ENCODE data around the gene FAM193B.

The FAM193B gene

GRCh38 chr5:177510567-177511053 lies 43.8 kb downstream of the FAM193B start:
- DNase-seq = no peak
- H3K4me1 Mint-ChIP-seq = peaks cover 59 to 77% of the 10 kb centered on the region in 2 donors
- peak overlapping the region; percentile 90 to 94 for H3K4me3 Mint-ChIP-seq
- H3K27me3 Mint-ChIP-seq = no peaks in the 10 kb centered on the region
- H3K9me3 Mint-ChIP-seq = no peaks in the 10 kb centered on the region
- H3K36me3 Mint-ChIP-seq = peaks cover 62 to 69% of the 10 kb centered on the region in 2 donors
- ATAC-seq (replicated peaks) = peak; percentile 50 to 56
- H3K27ac Mint-ChIP-seq = peak overlapping the region; percentile 97

DNA sequence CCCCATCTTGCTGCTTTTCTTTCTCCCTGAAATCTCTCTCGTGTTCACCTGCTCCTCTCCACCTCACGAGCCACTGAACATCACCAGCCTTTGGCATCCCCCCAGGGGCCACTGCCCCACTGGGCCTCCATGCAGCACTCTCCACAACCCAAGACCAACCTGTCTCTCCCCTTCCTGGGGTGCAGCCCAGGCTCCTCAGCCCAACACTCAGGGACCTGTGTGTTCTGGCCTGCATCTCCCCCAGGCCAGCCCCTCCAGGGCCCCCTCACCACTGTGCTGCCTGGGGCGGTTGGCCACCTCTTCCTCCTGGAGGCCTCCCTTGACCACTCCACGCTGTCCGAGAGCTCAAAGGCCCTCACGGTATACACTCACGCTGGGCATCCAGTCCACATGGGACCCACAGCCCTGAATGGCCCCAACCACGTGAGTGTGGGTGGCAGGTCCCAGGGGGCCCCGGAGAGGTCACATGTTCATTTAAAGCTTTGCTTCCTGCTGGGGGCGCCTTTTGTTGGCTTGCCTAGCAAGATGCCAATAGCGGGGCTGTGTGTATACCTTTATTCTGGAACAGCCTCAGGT lies 44.3 kb downstream of the FAM193B start:
- peaks cover 67 to 72% of the 10 kb centered on the region in 2 donors for H3K36me3 Mint-ChIP-seq
- H3K4me3 Mint-ChIP-seq = peak overlapping the region; percentile 90 to 94
- H3K27me3 Mint-ChIP-seq = no peaks in the 10 kb centered on the region
- H3K27ac Mint-ChIP-seq = peak overlapping the region; percentile 97
- DNase-seq (peak; percentile 68), ATAC-seq (replicated peaks) (peak; percentile 63 to 69)
- H3K9me3 Mint-ChIP-seq = no peaks in the 10 kb centered on the region
- H3K4me1 Mint-ChIP-seq = peaks cover 59 to 77% of the 10 kb centered on the region in 2 donors

DNA sequence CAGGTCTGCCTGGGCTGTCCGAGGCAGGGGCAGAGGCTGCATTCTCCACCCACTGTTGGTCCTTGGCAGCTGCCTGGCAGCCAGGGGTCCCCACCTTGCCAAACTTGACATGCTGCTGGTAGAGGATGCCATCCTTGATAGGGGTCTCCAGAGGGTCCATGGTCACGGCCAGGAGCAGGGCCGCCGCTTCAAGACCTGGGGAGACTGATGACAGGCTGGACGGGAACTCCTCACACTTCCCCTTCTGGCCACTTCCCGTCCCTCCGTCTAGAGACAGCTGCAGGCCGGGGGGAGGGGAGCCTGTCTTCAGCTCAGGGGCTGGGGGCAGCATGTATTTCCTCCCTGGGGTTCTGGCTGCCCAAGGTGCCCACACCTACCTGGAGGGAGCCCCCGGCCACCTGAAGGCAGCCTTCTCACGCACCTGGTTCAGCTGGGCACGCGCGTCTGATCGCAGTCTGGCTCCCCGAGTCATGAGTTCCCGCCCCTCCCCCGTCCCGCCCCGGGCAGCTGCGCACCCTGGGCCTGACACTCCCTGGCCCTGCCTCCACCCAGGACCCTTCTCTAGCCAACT lies 44.9 kb downstream of the FAM193B start, which contains the start of gene DOK3:
Gene DOK3 (minus strand): TSS at position 446 of the 571 bp plus-strand sequence. CDS start 286 bp downstream, at position 160.
- peak within 1 kb of the TSS; percentile 97 for H3K27ac Mint-ChIP-seq
- no peaks in the 10 kb centered on the region for H3K9me3 Mint-ChIP-seq
- H3K4me3 Mint-ChIP-seq = peak within 1 kb of the TSS; percentile 90 to 94
- H3K4me1 Mint-ChIP-seq = peaks cover 59 to 70% of the 10 kb centered on the region in 2 donors
- H3K36me3 Mint-ChIP-seq = peaks cover 67 to 69% of the 10 kb centered on the region in 2 donors
- no peaks in the 10 kb centered on the region for H3K27me3 Mint-ChIP-seq
- DNase-seq (peak; percentile 46), ATAC-seq (replicated peaks) (peak; percentile 61 to 68)

DNA sequence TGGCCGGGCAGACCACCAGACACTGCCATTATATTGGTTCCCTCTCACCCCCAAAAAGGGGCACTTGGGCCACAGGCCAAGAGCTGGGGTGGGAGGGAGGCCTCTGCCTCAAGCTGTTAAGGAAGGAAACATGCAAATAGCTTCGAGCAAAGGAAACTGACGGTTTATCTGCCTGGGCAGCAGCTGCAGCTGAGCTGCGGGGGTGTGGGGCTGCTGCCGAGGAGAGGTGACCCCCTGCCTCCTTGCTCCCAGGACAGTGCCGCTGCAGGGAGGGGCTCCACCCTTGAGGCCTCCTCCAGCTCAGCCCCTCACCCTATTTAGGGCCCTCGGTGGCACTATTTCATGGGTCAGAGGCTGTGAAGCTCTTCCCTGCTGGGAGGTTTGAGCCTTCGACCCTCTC lies 45.5 kb downstream of the FAM193B start:
- ATAC-seq (replicated peaks) (peak; percentile 28 to 42), DNase-seq (no peak)
- Mint-ChIP-seq H3K4me1 (peaks cover 53 to 64% of the 10 kb centered on the region in 2 donors), H3K27me3 (no peaks in the 10 kb centered on the region), H3K36me3 (peaks cover 62 to 66% of the 10 kb centered on the region in 2 donors), H3K9me3 (no peaks in the 10 kb centered on the region), H3K27ac (peak overlapping the region; percentile 97), H3K4me3 (peak overlapping the region; percentile 90 to 94)

- DNase-seq (no peak), ATAC-seq (replicated peaks) (no peak)
- peak overlapping the region; percentile 90 to 94 for H3K4me3 Mint-ChIP-seq
- no peaks in the 10 kb centered on the region for H3K27me3 Mint-ChIP-seq
- no peaks in the 10 kb centered on the region for H3K9me3 Mint-ChIP-seq
- H3K4me1 Mint-ChIP-seq = peaks cover 54 to 63% of the 10 kb centered on the region in 2 donors
- H3K27ac Mint-ChIP-seq = peak overlapping the region; percentile 90
- peaks cover 60 to 63% of the 10 kb centered on the region in 2 donors for H3K36me3 Mint-ChIP-seq
These were observed 46.1 kb downstream of the FAM193B start for GRCh38 chr5:177508221-177508611.

- peak in 1 of 2 donors; percentile 7 for ATAC-seq (replicated peaks)
- peak overlapping the region; percentile 90 to 94 for H3K4me3 Mint-ChIP-seq
- no peak for DNase-seq
These were observed 46.7 kb downstream of the FAM193B start for GRCh38 chr5:177507596-177508220.

GRCh38 chr5:177507165-177507564 lies 47.2 kb downstream of the FAM193B start:
- H3K27me3 Mint-ChIP-seq = no peaks in the 10 kb centered on the region
- H3K36me3 Mint-ChIP-seq = peaks cover 58 to 64% of the 10 kb centered on the region in 2 donors
- H3K4me1 Mint-ChIP-seq = peaks cover 59 to 71% of the 10 kb centered on the region in 2 donors
- peak overlapping the region; percentile 76 for H3K27ac Mint-ChIP-seq
- H3K4me3 Mint-ChIP-seq = peak overlapping the region; percentile 90 to 94
- H3K9me3 Mint-ChIP-seq = no peaks in the 10 kb centered on the region
- no peak for DNase-seq
- ATAC-seq (replicated peaks) = no peak

More at GRCh38 chr5:177507596-177508220, 46.7 kb downstream of the FAM193B start:
- H3K4me1 Mint-ChIP-seq = peaks cover 54 to 65% of the 10 kb centered on the region in 2 donors
- H3K27ac Mint-ChIP-seq = peak overlapping the region; percentile 90
- no peaks in the 10 kb centered on the region for H3K9me3 Mint-ChIP-seq
- no peaks in the 10 kb centered on the region for H3K27me3 Mint-ChIP-seq
- H3K36me3 Mint-ChIP-seq = peaks cover 59 to 62% of the 10 kb centered on the region in 2 donors

DNA sequence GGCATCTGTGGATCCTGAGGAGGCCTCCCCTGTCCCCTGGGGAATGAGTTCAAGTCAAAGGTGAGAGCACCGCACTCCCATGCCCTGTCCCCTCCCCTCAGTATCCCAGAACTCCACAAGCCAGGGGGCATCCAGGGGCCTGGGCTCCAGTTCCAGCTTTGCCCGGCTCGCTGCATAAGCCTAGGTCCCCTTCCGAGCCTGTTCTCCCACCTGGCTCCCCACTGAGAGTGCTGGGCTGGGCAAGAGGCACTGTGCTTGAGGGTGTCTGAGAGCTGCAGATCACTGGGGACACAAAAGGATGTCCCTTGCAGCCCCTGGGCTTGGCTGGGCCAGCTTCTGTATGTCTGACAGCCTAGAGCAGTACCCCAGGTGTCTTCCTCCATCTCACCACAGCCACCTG lies 49.3 kb downstream of the FAM193B start:
- no peak for DNase-seq
- H3K27me3 Mint-ChIP-seq = no peaks in the 10 kb centered on the region
- H3K4me3 Mint-ChIP-seq = no peak overlapping the region
- H3K27ac Mint-ChIP-seq = no peak overlapping the region
- peaks cover 57 to 75% of the 10 kb centered on the region in 2 donors for H3K4me1 Mint-ChIP-seq
- no peak for ATAC-seq (replicated peaks)
- peaks cover 47 to 51% of the 10 kb centered on the region in 2 donors for H3K36me3 Mint-ChIP-seq
- no peaks in the 10 kb centered on the region for H3K9me3 Mint-ChIP-seq

- DNase-seq (no peak), ATAC-seq (replicated peaks) (no peak)
- Mint-ChIP-seq H3K9me3 (no peaks in the 10 kb centered on the region), H3K4me3 (no peak overlapping the region), H3K36me3 (peaks cover 42 to 44% of the 10 kb centered on the region in 2 donors), H3K27ac (no peak overlapping the region), H3K4me1 (peaks cover 55 to 75% of the 10 kb centered on the region in 2 donors), H3K27me3 (peaks cover 3 to 5% of the 10 kb centered on the region in 2 donors)
These were observed 50.0 kb downstream of the FAM193B start for GRCh38 chr5:177504086-177505056.

- no peak for ATAC-seq (replicated peaks)
- peaks cover 51 to 71% of the 10 kb centered on the region in 2 donors for H3K4me1 Mint-ChIP-seq
- H3K9me3 Mint-ChIP-seq = no peaks in the 10 kb centered on the region
- peaks cover 35 to 37% of the 10 kb centered on the region in 2 donors for H3K36me3 Mint-ChIP-seq
- DNase-seq = no peak
- H3K4me3 Mint-ChIP-seq = no peak overlapping the region
- peaks cover 7 to 10% of the 10 kb centered on the region in 2 donors for H3K27me3 Mint-ChIP-seq
- no peak overlapping the region for H3K27ac Mint-ChIP-seq
These were observed 50.8 kb downstream of the FAM193B start for GRCh38 chr5:177503351-177504085.

DNA sequence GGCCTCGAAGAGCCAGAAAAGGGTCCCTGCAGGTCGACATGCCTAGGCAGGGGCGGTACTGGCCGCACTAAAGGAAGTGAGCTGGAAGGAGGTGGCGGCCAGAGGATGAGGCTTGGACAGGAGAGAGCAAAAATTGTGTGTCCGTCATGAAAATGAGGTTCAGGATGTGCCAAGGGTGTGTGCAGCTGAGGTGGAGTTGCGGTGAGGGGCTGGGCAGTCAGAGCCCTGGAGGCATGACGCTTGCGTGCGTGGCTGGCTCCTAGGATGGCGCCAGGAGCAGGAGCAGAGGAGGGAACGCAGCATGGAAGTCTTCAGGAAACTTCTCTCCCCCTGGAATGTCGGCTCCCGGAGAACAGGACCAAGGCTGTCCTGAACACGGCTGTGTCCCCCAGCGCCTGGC lies 51.5 kb downstream of the FAM193B start:
- H3K27ac Mint-ChIP-seq = no peak overlapping the region
- H3K4me3 Mint-ChIP-seq = peak overlapping the region in 1 of 2 donors; percentile 29
- H3K9me3 Mint-ChIP-seq = no peaks in the 10 kb centered on the region

GRCh38 chr5:177501874-177502678 lies 52.3 kb downstream of the FAM193B start:
- Mint-ChIP-seq H3K9me3 (no peaks in the 10 kb centered on the region), H3K4me1 (peaks cover 48 to 67% of the 10 kb centered on the region in 2 donors), H3K27me3 (peaks cover 11 to 18% of the 10 kb centered on the region in 2 donors), H3K27ac (peak overlapping the region; percentile 6), H3K4me3 (peak overlapping the region; percentile 22 to 29), H3K36me3 (peaks cover 24 to 26% of the 10 kb centered on the region in 2 donors)
- peak; percentile 37 to 43 for ATAC-seq (replicated peaks)
- DNase-seq = no peak

More for the DNA sequence above, 51.5 kb downstream of the FAM193B start:
- no peak for DNase-seq
- Mint-ChIP-seq H3K36me3 (peaks cover 32 to 34% of the 10 kb centered on the region in 2 donors), H3K4me1 (peaks cover 54 to 71% of the 10 kb centered on the region in 2 donors), H3K27me3 (peaks cover 11 to 16% of the 10 kb centered on the region in 2 donors)
- no peak for ATAC-seq (replicated peaks)
